Nephron (organoid): Measurements from ENCODE around the gene ANKRD24.
"Not testable (repeated sequence)": the region's sequence is repeated elsewhere in the genome, so short reads cannot be mapped to it uniquely, and the experiment has no call there.

ENCODE experiments used
- H3K27ac Mint-ChIP-seq, 3 experiments: 2 replicates each; pipeline ENCODE4 v1.8.0; 2020; ENCODE audit warnings: mixed read lengths in 3 of 3, mild to moderate bottlenecking in 2 of 3, moderate library complexity in 1 of 3
- H3K27me3 Mint-ChIP-seq: 2 replicates; pipeline ENCODE4 v1.8.0; 2021; ENCODE audit warnings: low read depth, mild to moderate bottlenecking, moderate library complexity, mixed read lengths
- H3K36me3 Mint-ChIP-seq: 2 replicates; pipeline ENCODE4 v1.8.0; 2020; ENCODE audit warnings: low read depth, mixed read lengths
- H3K4me1 Mint-ChIP-seq: 2 replicates; pipeline ENCODE4 v1.8.0; 2020; ENCODE audit warnings: mixed read lengths
- H3K4me3 Mint-ChIP-seq, 3 experiments: 2 replicates each; pipeline ENCODE4 v1.8.0; 2020; ENCODE audit warnings: mild to moderate bottlenecking in 3 of 3, mixed read lengths in 3 of 3, moderate library complexity in 2 of 3
- H3K9me3 Mint-ChIP-seq: 2 replicates; pipeline ENCODE4 v1.8.0; 2020; ENCODE audit warnings: mixed read lengths
- TF ChIP-seq, protein P1 (sequence below), 3 experiments: fragments of 200-600 bp; sonication (generic); IDR thresholded peaks; one replicate each; pipeline ENCODE4 v1.5.0; 2021; ENCODE audit warnings: antibody characterized with exemption in 3 of 3; ENCODE audit not compliant: unreplicated experiment in 3 of 3

Gene ANKRD24

GRCh38 chr19:4220188-4220587, 37.7 kb downstream of the ANKRD24 start:
- H3K27ac Mint-ChIP-seq = no peak overlapping the region
- no peaks in the 10 kb centered on the region for H3K36me3 Mint-ChIP-seq
- TF ChIP-seq, protein P1, sequence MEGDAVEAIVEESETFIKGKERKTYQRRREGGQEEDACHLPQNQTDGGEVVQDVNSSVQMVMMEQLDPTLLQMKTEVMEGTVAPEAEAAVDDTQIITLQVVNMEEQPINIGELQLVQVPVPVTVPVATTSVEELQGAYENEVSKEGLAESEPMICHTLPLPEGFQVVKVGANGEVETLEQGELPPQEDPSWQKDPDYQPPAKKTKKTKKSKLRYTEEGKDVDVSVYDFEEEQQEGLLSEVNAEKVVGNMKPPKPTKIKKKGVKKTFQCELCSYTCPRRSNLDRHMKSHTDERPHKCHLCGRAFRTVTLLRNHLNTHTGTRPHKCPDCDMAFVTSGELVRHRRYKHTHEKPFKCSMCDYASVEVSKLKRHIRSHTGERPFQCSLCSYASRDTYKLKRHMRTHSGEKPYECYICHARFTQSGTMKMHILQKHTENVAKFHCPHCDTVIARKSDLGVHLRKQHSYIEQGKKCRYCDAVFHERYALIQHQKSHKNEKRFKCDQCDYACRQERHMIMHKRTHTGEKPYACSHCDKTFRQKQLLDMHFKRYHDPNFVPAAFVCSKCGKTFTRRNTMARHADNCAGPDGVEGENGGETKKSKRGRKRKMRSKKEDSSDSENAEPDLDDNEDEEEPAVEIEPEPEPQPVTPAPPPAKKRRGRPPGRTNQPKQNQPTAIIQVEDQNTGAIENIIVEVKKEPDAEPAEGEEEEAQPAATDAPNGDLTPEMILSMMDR (IDR thresholded peaks at IDR 0.05; ENCODE audit: unreplicated experiment in 3 of 3) = no peak

DNA sequence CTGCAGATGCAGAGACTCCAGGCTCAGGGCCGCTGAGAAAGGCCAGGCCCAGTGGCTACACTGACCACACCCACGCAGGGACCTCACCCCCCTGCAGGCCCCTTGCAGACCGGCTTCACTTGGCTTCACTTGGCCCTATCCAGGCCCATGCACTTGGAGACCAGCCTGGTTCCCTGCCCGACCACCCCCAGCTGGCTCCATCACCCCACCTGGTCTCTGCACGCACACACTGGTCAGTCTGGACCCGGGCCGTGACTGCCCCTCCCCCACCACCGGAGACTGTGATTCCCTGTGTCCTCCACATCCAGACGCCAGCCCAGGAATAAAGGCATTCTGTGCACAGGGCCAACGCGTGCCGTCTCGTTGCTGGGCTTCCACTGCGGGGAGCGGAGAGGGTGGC, 42.0 kb downstream of the ANKRD24 start:
- H3K4me3 Mint-ChIP-seq = no peak overlapping the region
- H3K36me3 Mint-ChIP-seq = no peaks in the 10 kb centered on the region
- H3K4me1 Mint-ChIP-seq = no peaks in the 10 kb centered on the region
- no peak overlapping the region for H3K27ac Mint-ChIP-seq
- H3K9me3 Mint-ChIP-seq = no peaks in the 10 kb centered on the region
- TF ChIP-seq, protein P1 (IDR thresholded peaks at IDR 0.05; ENCODE audit: unreplicated experiment in 3 of 3) = no peak
- H3K27me3 Mint-ChIP-seq = peaks cover 11% of the 10 kb centered on the region

More at GRCh38 chr19:4220188-4220587, 37.7 kb downstream of the ANKRD24 start:
- no peak overlapping the region for H3K4me3 Mint-ChIP-seq
- peaks cover 3% of the 10 kb centered on the region for H3K27me3 Mint-ChIP-seq
- no peaks in the 10 kb centered on the region for H3K9me3 Mint-ChIP-seq
- H3K4me1 Mint-ChIP-seq = no peaks in the 10 kb centered on the region

DNA sequence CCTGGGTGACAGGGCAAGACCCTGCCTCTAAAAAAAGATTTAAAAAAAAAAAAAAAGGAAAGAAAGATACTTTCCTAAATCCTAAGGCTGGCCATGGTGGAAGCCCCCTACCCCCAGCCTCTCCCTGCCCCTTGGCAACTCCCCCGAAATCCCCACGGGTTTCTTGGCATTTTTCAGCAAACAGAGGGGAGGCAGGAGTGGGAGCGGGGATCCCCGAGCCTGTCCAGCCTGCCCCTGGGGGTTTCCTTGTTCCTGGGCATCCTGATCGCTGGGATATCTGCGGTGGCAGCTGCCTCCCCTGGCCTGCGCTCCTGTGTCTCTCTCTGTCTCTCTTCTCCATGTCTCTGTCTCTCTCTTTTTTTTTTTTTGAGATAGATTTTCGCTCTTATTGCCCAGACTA, 43.4 kb downstream of the ANKRD24 start:
- H3K27ac Mint-ChIP-seq = no peak overlapping the region
- H3K4me3 Mint-ChIP-seq = no peak overlapping the region
- peaks cover 11% of the 10 kb centered on the region for H3K27me3 Mint-ChIP-seq
- H3K36me3 Mint-ChIP-seq = no peaks in the 10 kb centered on the region
- H3K9me3 Mint-ChIP-seq = no peaks in the 10 kb centered on the region
- TF ChIP-seq, protein P1 (IDR thresholded peaks at IDR 0.05; ENCODE audit: unreplicated experiment in 3 of 3) = no peak
- H3K4me1 Mint-ChIP-seq = no peaks in the 10 kb centered on the region

DNA sequence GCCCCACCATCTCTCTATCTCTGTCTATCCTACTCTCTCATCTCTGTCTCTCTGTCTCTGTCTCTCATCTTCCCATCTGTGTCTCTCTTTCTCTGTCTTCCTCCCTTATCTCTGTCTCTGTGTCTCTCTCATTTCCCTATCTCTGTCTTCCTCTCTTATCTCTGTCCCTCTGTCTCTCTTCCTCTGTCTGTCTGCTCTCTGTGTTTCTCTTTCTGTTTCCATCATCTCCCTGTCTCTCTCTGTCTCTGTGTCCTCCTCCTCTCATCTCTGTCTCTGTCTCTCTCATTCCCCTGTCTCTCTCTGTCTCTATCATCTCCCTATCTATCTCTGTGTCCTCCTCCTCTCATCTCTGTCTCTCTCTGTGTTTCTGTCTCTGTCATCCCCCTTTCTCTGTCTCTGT, 45.3 kb downstream of the ANKRD24 start:
- Mint-ChIP-seq H3K9me3 (no peaks in the 10 kb centered on the region), H3K27ac (no peak overlapping the region), H3K27me3 (peaks cover 11% of the 10 kb centered on the region), H3K4me3 (no peak overlapping the region), H3K4me1 (no peaks in the 10 kb centered on the region), H3K36me3 (no peaks in the 10 kb centered on the region)
- TF ChIP-seq, protein P1 (IDR thresholded peaks at IDR 0.05; ENCODE audit: unreplicated experiment in 3 of 3) = no peak

DNA sequence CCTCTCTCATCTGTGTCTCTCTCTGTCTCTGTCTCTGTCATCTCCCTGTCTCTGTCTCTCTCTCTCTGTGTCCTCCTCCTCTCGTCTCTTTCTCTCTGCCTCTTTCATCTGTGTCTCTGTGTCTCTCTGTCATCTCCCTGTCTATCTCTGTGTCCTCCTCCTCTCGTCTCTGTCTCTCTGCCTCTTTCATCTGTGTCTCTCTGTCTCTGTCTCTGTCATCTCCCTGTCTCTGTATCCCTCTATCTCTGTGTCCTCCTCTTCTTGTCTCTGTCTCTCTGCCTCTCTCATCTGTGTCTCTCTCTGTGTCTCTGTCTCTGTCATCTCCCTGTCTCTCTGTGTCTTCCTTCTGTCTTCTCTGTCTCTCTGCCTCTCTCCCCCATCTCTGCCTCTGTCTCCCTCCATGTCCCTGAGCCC, 46.3 kb downstream of the ANKRD24 start:
- Mint-ChIP-seq H3K36me3 (no peaks in the 10 kb centered on the region), H3K9me3 (no peaks in the 10 kb centered on the region), H3K4me3 (no peak overlapping the region), H3K27me3 (peaks cover 11% of the 10 kb centered on the region), H3K27ac (no peak overlapping the region), H3K4me1 (no peaks in the 10 kb centered on the region)
- TF ChIP-seq, protein P1 (IDR thresholded peaks at IDR 0.05; ENCODE audit: unreplicated experiment in 3 of 3) = no peak

- no peak within 1 kb of the TSS for H3K4me3 Mint-ChIP-seq
- H3K36me3 Mint-ChIP-seq = no peaks in the 10 kb centered on the region
- no peak within 1 kb of the TSS for H3K27ac Mint-ChIP-seq
- TF ChIP-seq, protein P1 (IDR thresholded peaks at IDR 0.05; ENCODE audit: unreplicated experiment in 3 of 3) = no peak
- no peaks in the 10 kb centered on the region for H3K9me3 Mint-ChIP-seq
- peaks cover 15% of the 10 kb centered on the region for H3K27me3 Mint-ChIP-seq
- peaks cover 4% of the 10 kb centered on the region for H3K4me1 Mint-ChIP-seq
These were observed 46.9 kb downstream of the ANKRD24 start, which contains the start of gene EBI3 for GRCh38 chr19:4229179-4229931. Gene EBI3 (plus strand): TSS chr19:4229523. CDS start chr19:4229551, 28 bp downstream.

DNA sequence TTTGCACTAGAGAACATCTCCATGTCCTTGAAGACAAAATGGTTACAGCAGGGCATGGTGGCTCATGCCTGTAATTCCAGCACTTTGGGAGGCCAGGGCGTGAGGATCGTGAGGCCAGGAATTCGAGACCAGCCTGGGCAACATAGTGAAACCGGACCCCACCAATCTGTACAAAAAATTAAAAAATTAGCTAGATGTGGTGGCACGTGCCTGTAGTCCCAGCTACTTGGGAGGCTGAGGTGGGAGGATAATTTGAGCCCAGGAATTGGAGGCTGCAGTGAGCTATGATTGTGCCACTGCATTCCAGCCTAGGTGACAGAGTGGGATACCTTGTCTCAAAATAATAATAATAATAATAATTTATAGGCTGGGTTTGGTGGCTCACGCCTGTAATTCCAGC, 47.7 kb downstream of the ANKRD24 start:
- H3K4me1 Mint-ChIP-seq, H3K4me3 Mint-ChIP-seq, H3K9me3 Mint-ChIP-seq, H3K27ac Mint-ChIP-seq, H3K36me3 Mint-ChIP-seq: not testable (repeated sequence)
- peaks cover 19% of the 10 kb centered on the region for H3K27me3 Mint-ChIP-seq

GRCh38 chr19:4231521-4231920, 49.0 kb downstream of the ANKRD24 start:
- not testable (repeated sequence) for H3K4me3 Mint-ChIP-seq, H3K27ac Mint-ChIP-seq, H3K36me3 Mint-ChIP-seq, H3K4me1 Mint-ChIP-seq, H3K9me3 Mint-ChIP-seq
- peaks cover 15% of the 10 kb centered on the region for H3K27me3 Mint-ChIP-seq

- peaks cover 14% of the 10 kb centered on the region for H3K27me3 Mint-ChIP-seq
- not testable (repeated sequence) for H3K27ac Mint-ChIP-seq, H3K4me1 Mint-ChIP-seq, H3K9me3 Mint-ChIP-seq, H3K4me3 Mint-ChIP-seq, H3K36me3 Mint-ChIP-seq
These were observed 49.6 kb downstream of the ANKRD24 start for GRCh38 chr19:4232139-4232538.
